HepG2 (cell line): ENCODE data around the gene SLC26A4. TPM values are rescaled to one million over a fixed set of nuclear protein-coding genes. Genes with fewer than 3 reads are reported as not detected.

Experiments used
- BRCA1 ChIP-seq: sonication (generic); formaldehyde crosslinking; IDR thresholded peaks from 2 replicates; pipeline ENCODE4 v1.4.0; 2020; ENCODE audit warnings: missing genetic modification reagents
- BRF2 ChIP-seq: sonication (generic); formaldehyde crosslinking; IDR thresholded peaks from 2 replicates; pipeline ENCODE4 v1.8.1; 2022; ENCODE audit warnings: mild to moderate bottlenecking, missing genetic modification reagents
- HNF1A ChIP-seq, 2 experiments: sonication (generic) in 1 of 2; formaldehyde crosslinking in 1 of 2; IDR thresholded peaks; 2 replicates each; pipeline versions ENCODE4 v1.4.0 to v1.6.1; 2016 to 2020; ENCODE audit warnings: borderline replicate concordance in 1 of 2, low read depth in 1 of 2, mild to moderate bottlenecking in 1 of 2, missing genetic modification reagents in 1 of 2
- PRDM10 ChIP-seq: sonication (generic); formaldehyde crosslinking; IDR thresholded peaks from 2 replicates; pipeline ENCODE4 v1.4.0; 2020; ENCODE audit warnings: low read depth, missing genetic modification reagents
- TAF1 ChIP-seq: sonication (generic); formaldehyde crosslinking; IDR thresholded peaks from 2 replicates; pipeline ENCODE4 v1.4.0; 2020; ENCODE audit warnings: missing genetic modification reagents
- polyA plus RNA-seq, 8 experiments: library from polyadenylated mRNA; depleted of rRNA in 3 of 8; stranded (reverse) in 7 of 8; unstranded in 1 of 8; fragments of >200 nt; fragmentation: Illumina TruSeq in 4 of 8; extraction: Trizol in 4 of 8; gene quantifications; 2 replicates each; pipeline versions ENCODE4 v1.2.1 to v1.2.3, GENCODE V29; 2011 to 2016; ENCODE audit warnings: low read depth in 4 of 8, missing spikeins in 1 of 8, mixed read lengths in 1 of 8; ENCODE audit not compliant: insufficient read depth in 1 of 8
- total RNA-seq, 5 experiments: library from RNA; depleted of rRNA; stranded (reverse); fragments of >200 nt; fragmentation: Illumina TruSeq; extraction: Trizol; gene quantifications; 2 replicates each; pipeline ENCODE4 v1.2.3, GENCODE V29; 2016; ENCODE audit warnings: low read depth in 1 of 5

The SLC26A4 gene
- total and polyA plus RNA-seq, 2 of the 13 experiments (the other 11 are each of a cell fraction or from before 2014, with no cell fraction given), result 0.08 to 0.11 TPM

GRCh38 chr7:107712025-107712424, 51.4 kb downstream of the SLC26A4 start (continued):
- TF ChIP-seq BRF2 (CRISPR knock-in tag) (no peak), PRDM10 (CRISPR knock-in tag) (no peak), TAF1 (CRISPR knock-in tag) (no peak), HNF1A (IDR thresholded peaks at IDR 0.05; ENCODE audit: low read depth) (no peak), HNF1A (CRISPR knock-in tag; IDR thresholded peaks at IDR 0.05; ENCODE audit: borderline replicate concordance) (no peak), BRCA1 (no peak)
